ENCODE results near the gene GRIK5. TPM values are rescaled to one million over a fixed set of nuclear protein-coding genes. Genes with fewer than 3 reads are reported as not detected.

The GRIK5 gene
- total RNA-seq, 1 experiment from 2014 or later, result 0.96 TPM

GRCh38 chr19:42099336-42099925, 29.4 kb upstream of the GRIK5 start:
- POLR2A ChIA-PET (ENCODE audit: unreplicated experiment), result interaction anchor here (0.5 kb wide), 1 partner anchor 143 kb away, joined by 3 read pairs; the partner anchor contains the start of gene GSK3A
- H3K27me3 ChIP-seq (ENCODE audit: insufficient read depth, low read depth), result no peaks in the 10 kb centered on the region
- no peaks in the 10 kb centered on the region for H3K9me2 ChIP-seq (ENCODE audit: insufficient read depth)
- H3K4me1 ChIP-seq (replicated peaks; ENCODE audit: insufficient read depth), result peaks cover 4% of the 10 kb centered on the region; the same call in 1 of the 2 replicates
- no peak overlapping the region for H3K4me2 ChIP-seq
- peaks cover 14% of the 10 kb centered on the region for H3F3A ChIP-seq (ENCODE audit: insufficient read depth, low read depth)
- H3K36me3 ChIP-seq (ENCODE audit: low read depth), result no peaks in the 10 kb centered on the region
- intact Hi-C loops (cut with micrococcal nuclease; ENCODE audit: unreplicated experiment), result loop anchor here (10.0 kb wide), 1 partner anchor 105 kb away; the partner anchor contains the start of gene ATP1A3
- no peak for DNase-seq
- CTCF ChIA-PET, result no interaction called here
- H3K27ac ChIP-seq, result no peak overlapping the region
- TF ChIP-seq CTCF (conservative IDR thresholded peaks at IDR 0.05) (no peak), EZH2 (IDR thresholded peaks at IDR 0.05; ENCODE audit: low read depth) (no peak)
- H2AFZ ChIP-seq, result no peak overlapping the region
- BruUV-seq (replicated peaks), result no TSS peak
- no peak overlapping the region for H3K4me3 ChIP-seq
- no peaks in the 10 kb centered on the region for H3K79me2 ChIP-seq (ENCODE audit: low read depth)
- no peaks in the 10 kb centered on the region for H3K9me3 ChIP-seq (ENCODE audit: insufficient read depth, low read depth)
- no peaks in the 10 kb centered on the region for H4K20me1 ChIP-seq (ENCODE audit: insufficient read depth)

DNA sequence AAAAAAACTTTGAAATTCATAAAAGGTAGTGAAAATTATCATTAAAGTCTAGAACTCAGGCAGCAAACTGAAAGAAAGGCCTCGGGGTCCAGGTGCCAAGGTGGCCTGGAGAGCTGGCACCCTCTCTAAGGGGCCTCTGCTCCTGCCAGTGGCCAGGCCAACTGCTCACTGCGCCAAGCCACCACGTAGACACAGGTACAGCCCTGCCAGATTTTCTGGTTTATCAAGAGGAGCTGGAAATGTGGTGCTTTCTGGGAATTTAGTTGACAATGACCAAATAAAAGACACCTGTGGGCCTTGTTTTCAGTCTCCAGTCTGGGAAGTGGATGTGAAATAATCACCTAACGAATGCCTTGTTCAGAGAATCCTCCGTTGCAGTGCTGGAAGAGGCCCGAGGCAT, 28.8 kb upstream of the GRIK5 start:
- Histone ChIP-seq H3K27ac (no peak overlapping the region), H3K4me2 (no peak overlapping the region), H3K36me3 (ENCODE audit: low read depth) (no peaks in the 10 kb centered on the region), H3K4me1 (replicated peaks; ENCODE audit: insufficient read depth) (peaks cover 4% of the 10 kb centered on the region; the same call in 1 of the 2 replicates), H3K79me2 (ENCODE audit: low read depth) (no peaks in the 10 kb centered on the region), H4K20me1 (ENCODE audit: insufficient read depth) (no peaks in the 10 kb centered on the region), H2AFZ (no peak overlapping the region), H3F3A (ENCODE audit: insufficient read depth, low read depth) (peaks cover 14% of the 10 kb centered on the region), H3K9me2 (ENCODE audit: insufficient read depth) (no peaks in the 10 kb centered on the region), H3K9me3 (ENCODE audit: insufficient read depth, low read depth) (no peaks in the 10 kb centered on the region), H3K27me3 (ENCODE audit: insufficient read depth, low read depth) (no peaks in the 10 kb centered on the region), H3K4me3 (no peak overlapping the region)
- intact Hi-C loops (cut with micrococcal nuclease; ENCODE audit: unreplicated experiment), result loop anchor here (10.0 kb wide), 1 partner anchor 104 kb away; the partner anchor contains the start of gene ATP1A3
- TF ChIP-seq EZH2 (IDR thresholded peaks at IDR 0.05; ENCODE audit: low read depth), result no peak
- no peak for TF ChIP-seq CTCF (conservative IDR thresholded peaks at IDR 0.05)
- ChIA-PET POLR2A (ENCODE audit: unreplicated experiment) (no interaction called here), CTCF (no interaction called here)
- no TSS peak for BruUV-seq (replicated peaks)
- peak in 1 of 2 experiments; percentile 46 for DNase-seq

DNA sequence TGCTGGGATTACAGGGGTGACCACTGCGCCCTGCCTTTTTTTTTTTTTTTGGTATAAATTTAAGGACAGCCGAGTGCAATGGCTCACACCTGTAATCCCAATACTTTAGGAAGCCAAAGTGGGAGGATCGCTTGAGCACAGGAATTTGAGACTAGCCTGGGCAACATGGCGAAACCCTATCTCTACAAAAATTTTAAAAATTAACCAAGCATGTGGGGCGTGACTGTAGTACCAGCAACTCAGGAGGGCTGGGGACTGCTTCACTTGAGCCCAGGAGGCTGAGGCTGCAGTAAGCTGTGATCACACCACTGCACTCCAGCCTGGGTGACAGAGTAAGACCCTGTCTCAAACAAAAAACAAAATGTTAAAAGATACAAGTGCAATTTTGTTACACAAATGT, 27.5 kb upstream of the GRIK5 start:
- POLR2A ChIA-PET (ENCODE audit: unreplicated experiment), result no interaction called here

More for the DNA sequence above, 27.5 kb upstream of the GRIK5 start:
- no TSS peak for BruUV-seq (replicated peaks)
- H3K79me2 ChIP-seq (ENCODE audit: low read depth), result no peaks in the 10 kb centered on the region
- CTCF ChIA-PET, result interaction anchor here (0.7 kb wide), 1 partner anchor 192 kb away, joined by 13 read pairs; no protein-coding TSS in a partner anchor
- H3K27ac ChIP-seq, result no peak overlapping the region
- H3K4me2 ChIP-seq, result no peak overlapping the region
- intact Hi-C loops (cut with micrococcal nuclease; ENCODE audit: unreplicated experiment), result loop anchor here (10.0 kb wide), 1 partner anchor 103 kb away; the partner anchor contains the start of gene ATP1A3
- peaks cover 14% of the 10 kb centered on the region for H3F3A ChIP-seq (ENCODE audit: insufficient read depth, low read depth)
- H2AFZ ChIP-seq, result no peak overlapping the region
- peaks cover 4% of the 10 kb centered on the region; the same call in 1 of the 2 replicates for H3K4me1 ChIP-seq (replicated peaks; ENCODE audit: insufficient read depth)
- no peaks in the 10 kb centered on the region for H3K27me3 ChIP-seq (ENCODE audit: insufficient read depth, low read depth)
- no peak for TF ChIP-seq EZH2 (IDR thresholded peaks at IDR 0.05; ENCODE audit: low read depth)
- no peak for TF ChIP-seq CTCF (conservative IDR thresholded peaks at IDR 0.05)
- H3K4me3 ChIP-seq, result no peak overlapping the region
- DNase-seq, result no peak
- H3K9me3 ChIP-seq (ENCODE audit: insufficient read depth, low read depth), result no peaks in the 10 kb centered on the region
- no peaks in the 10 kb centered on the region for H4K20me1 ChIP-seq (ENCODE audit: insufficient read depth)
- H3K9me2 ChIP-seq (ENCODE audit: insufficient read depth), result no peaks in the 10 kb centered on the region
- H3K36me3 ChIP-seq (ENCODE audit: low read depth), result no peaks in the 10 kb centered on the region

Data from PC-9 (cell line).